Common myeloid progenitor, CD34-positive (primary cell): Measurements from ENCODE around the gene PRH1.

Source experiments
- CTCF ChIA-PET: fragments of 350-600 bp; sonication (Branson Sonifier 250); formaldehyde crosslinking; loops from one replicate; lab custom pipeline; 2021; ENCODE audit warnings: antibody characterized with exemption; lab: Charles Lee
- POLR2A ChIA-PET: fragments of 350-600 bp; sonication (Branson Sonifier 250); formaldehyde crosslinking; loops from one replicate; lab custom pipeline; 2021; ENCODE audit warnings: antibody characterized with exemption; lab: Charles Lee
- DNase-seq, 3 donors: peaks; one replicate each; pipeline versions ENCODE4 v3.0.0 to v3.0.0-alpha.2; 2013
- H3K27ac ChIP-seq, 2 experiments: 1 replicate in 1 of 2; 2 replicates in 1 of 2; pipeline ENCODE4 v1.7.0; 2013; ENCODE audit warnings: inconsistent platforms in 2 of 2, low read length in 2 of 2, mild to moderate bottlenecking in 2 of 2, low read depth in 1 of 2, moderate library complexity in 1 of 2; ENCODE audit not compliant: severe bottlenecking in 2 of 2, insufficient read depth in 1 of 2, poor library complexity in 1 of 2
- H3K27me3 ChIP-seq, 5 experiments: replicated peaks in 2 of 5; 1 replicate in 3 of 5; 2 replicates in 2 of 5; pipeline versions ENCODE4 v1.6.1 to v1.7.0; 2013; ENCODE audit warnings: low read length in 4 of 5, mild to moderate bottlenecking in 2 of 5, moderate library complexity in 2 of 5, inconsistent platforms in 1 of 5; ENCODE audit not compliant: insufficient read depth in 5 of 5, control insufficient read depth in 4 of 5
- H3K36me3 ChIP-seq, 4 experiments: 1 replicate in 2 of 4; 2 replicates in 2 of 4; pipeline versions ENCODE4 v1.6.1 to v1.7.0; 2013; ENCODE audit warnings: low read length in 3 of 4, control low read depth in 1 of 4, mild to moderate bottlenecking in 1 of 4; ENCODE audit not compliant: control insufficient read depth in 4 of 4, insufficient read depth in 4 of 4
- H3K4me1 ChIP-seq, 4 experiments: 1 replicate in 3 of 4; 2 replicates in 1 of 4; pipeline versions ENCODE4 v1.6.1 to v1.7.1; 2013; ENCODE audit warnings: low read length in 3 of 4, mild to moderate bottlenecking in 3 of 4, control low read depth in 1 of 4, inconsistent platforms in 1 of 4, moderate library complexity in 1 of 4; ENCODE audit not compliant: control insufficient read depth in 4 of 4, insufficient read depth in 4 of 4; ENCODE audit errors: control extremely low read depth in 1 of 4
- H3K4me3 ChIP-seq, 7 experiments: 1 replicate in 4 of 7; 2 replicates in 3 of 7; pipeline versions ENCODE4 v1.5.1 to v1.7.0; 2013; ENCODE audit warnings: mild to moderate bottlenecking in 7 of 7, low read length in 6 of 7, moderate library complexity in 6 of 7, inconsistent platforms in 2 of 7, low read depth in 2 of 7, control low read depth in 1 of 7; ENCODE audit not compliant: insufficient read depth in 4 of 7, control insufficient read depth in 1 of 7; ENCODE audit errors: extremely low read depth in 1 of 7
- H3K9me3 ChIP-seq, 5 experiments: 1 replicate in 4 of 5; 2 replicates in 1 of 5; pipeline versions ENCODE4 v1.6.1 to v1.7.1; 2013; ENCODE audit warnings: low read length in 4 of 5, mild to moderate bottlenecking in 2 of 5, inconsistent platforms in 1 of 5, low read depth in 1 of 5, moderate library complexity in 1 of 5; ENCODE audit not compliant: control insufficient read depth in 4 of 5, insufficient read depth in 2 of 5; ENCODE audit errors: control extremely low read depth in 1 of 5
- WGBS: methylation state at CpG from one replicate; pipeline ENCODE4 v1.1.5; 2013; ENCODE audit not compliant: insufficient coverage; 5-methylcytosine and 5-hydroxymethylcytosine counted together

PRH1 gene

GRCh38 chr12:10867381-10867780, 16.7 kb downstream of the PRH1 start:
- Histone ChIP-seq H3K27ac (no peak overlapping the region), H3K36me3 (peaks cover 0 to 10% (median 6%) of the 10 kb centered on the region in 4 experiments), H3K27me3 (no peaks in the 10 kb centered on the region), H3K4me1 (no peaks in the 10 kb centered on the region), H3K4me3 (no peak overlapping the region), H3K9me3 (peaks cover 2 to 15% (median 3%) of the 10 kb centered on the region in 5 experiments)
- POLR2A ChIA-PET = no interaction called here
- 100% methylated on average over 2 of the region's 2 CpGs for WGBS
- CTCF ChIA-PET = no interaction called here
- DNase-seq = no peak

GRCh38 chr12:10863512-10864218, 20.4 kb downstream of the PRH1 start:
- WGBS = no CpG with 5 or more reads among the region's 2 CpGs
- no peak for DNase-seq
- CTCF ChIA-PET = no interaction called here
- Histone ChIP-seq H3K4me3 (no peak overlapping the region), H3K9me3 (peaks cover 1 to 29% (median 7%) of the 10 kb centered on the region in 5 experiments), H3K27ac (no peak overlapping the region), H3K36me3 (peaks cover 2 to 21% (median 10%) of the 10 kb centered on the region in 4 experiments), H3K4me1 (no peaks in the 10 kb centered on the region), H3K27me3 (no peaks in the 10 kb centered on the region)
- POLR2A ChIA-PET = no interaction called here

GRCh38 chr12:10861366-10861765, 22.7 kb downstream of the PRH1 start:
- DNase-seq = no peak
- Histone ChIP-seq H3K9me3 (peaks cover 1 to 47% (median 18%) of the 10 kb centered on the region in 5 experiments), H3K36me3 (peaks cover 4 to 36% (median 7%) of the 10 kb centered on the region in 4 experiments), H3K4me1 (no peaks in the 10 kb centered on the region), H3K27ac (no peak overlapping the region), H3K4me3 (no peak overlapping the region), H3K27me3 (no peaks in the 10 kb centered on the region)
- WGBS = 95% methylated on average over 2 of the region's 2 CpGs
- ChIA-PET CTCF (no interaction called here), POLR2A (no interaction called here)

GRCh38 chr12:10855807-10856206, 28.2 kb downstream of the PRH1 start:
- peaks cover 0 to 38% (median 22%) of the 10 kb centered on the region in 5 experiments for H3K9me3 ChIP-seq
- no peaks in the 10 kb centered on the region for H3K27me3 ChIP-seq
- H3K36me3 ChIP-seq = peaks cover 2 to 39% (median 10%) of the 10 kb centered on the region in 4 experiments
- POLR2A ChIA-PET = no interaction called here
- H3K4me3 ChIP-seq = no peak overlapping the region
- no peak overlapping the region for H3K27ac ChIP-seq
- H3K4me1 ChIP-seq = no peaks in the 10 kb centered on the region
- CTCF ChIA-PET = no interaction called here
- DNase-seq = no peak
- WGBS = 100% methylated on average over 2 of the region's 2 CpGs

- CTCF ChIA-PET = interaction anchor here (0.6 kb wide), 1 partner anchor 1266 kb away, joined by 3 read pairs; no protein-coding TSS in a partner anchor
- POLR2A ChIA-PET = no interaction called here
- no peak for DNase-seq
- Histone ChIP-seq H3K36me3 (peaks cover 2 to 33% (median 10%) of the 10 kb centered on the region in 4 experiments), H3K27ac (no peak overlapping the region), H3K27me3 (no peaks in the 10 kb centered on the region), H3K4me3 (no peak overlapping the region), H3K9me3 (peaks cover 0 to 32% (median 19%) of the 10 kb centered on the region in 5 experiments), H3K4me1 (peaks cover 0 to 10% (median 0%) of the 10 kb centered on the region in 4 experiments)
- 100% methylated on average over 1 of the region's 2 CpGs for WGBS
Measured at GRCh38 chr12:10853776-10854175, 30.3 kb downstream of the PRH1 start.

GRCh38 chr12:10851243-10851858, 32.7 kb downstream of the PRH1 start:
- H3K27ac ChIP-seq = no peak overlapping the region
- no peak overlapping the region for H3K4me3 ChIP-seq
- H3K4me1 ChIP-seq = peaks cover 0 to 10% (median 0%) of the 10 kb centered on the region in 4 experiments
- ChIA-PET CTCF (no interaction called here), POLR2A (no interaction called here)
- peaks cover 0 to 9% (median 7%) of the 10 kb centered on the region in 5 experiments for H3K9me3 ChIP-seq
- WGBS = 100% methylated on average over 3 of the region's 4 CpGs
- H3K36me3 ChIP-seq = peaks cover 0 to 17% (median 8%) of the 10 kb centered on the region in 4 experiments
- no peak for DNase-seq
- H3K27me3 ChIP-seq = no peaks in the 10 kb centered on the region

- Histone ChIP-seq H3K4me3 (no peak within 1 kb of the TSS), H3K4me1 (peaks cover 0 to 10% (median 0%) of the 10 kb centered on the region in 4 experiments), H3K27ac (no peak within 1 kb of the TSS), H3K9me3 (peaks cover 0 to 3% (median 0%) of the 10 kb centered on the region in 5 experiments), H3K27me3 (no peaks in the 10 kb centered on the region), H3K36me3 (peaks cover 0 to 7% (median 2%) of the 10 kb centered on the region in 4 experiments)
- DNase-seq = peak; percentile 2 to 85 (median 76)
- WGBS = 50% methylated on average over 2 of the region's 4 CpGs
- CTCF ChIA-PET = no interaction called here
- POLR2A ChIA-PET = no interaction called here
Measured at GRCh38 chr12:10849425-10849878, 34.6 kb downstream of the PRH1 start, which contains the start of gene PRR4. Gene PRR4 (minus strand): TSS chr12:10849475. CDS start chr12:10849437, 38 bp downstream.
